ENCODE measurements around the gene ETV6.
A peak's percentile ranks its signal among the peaks of the same experiment; 100 is the strongest.

ETV6 gene

DNA sequence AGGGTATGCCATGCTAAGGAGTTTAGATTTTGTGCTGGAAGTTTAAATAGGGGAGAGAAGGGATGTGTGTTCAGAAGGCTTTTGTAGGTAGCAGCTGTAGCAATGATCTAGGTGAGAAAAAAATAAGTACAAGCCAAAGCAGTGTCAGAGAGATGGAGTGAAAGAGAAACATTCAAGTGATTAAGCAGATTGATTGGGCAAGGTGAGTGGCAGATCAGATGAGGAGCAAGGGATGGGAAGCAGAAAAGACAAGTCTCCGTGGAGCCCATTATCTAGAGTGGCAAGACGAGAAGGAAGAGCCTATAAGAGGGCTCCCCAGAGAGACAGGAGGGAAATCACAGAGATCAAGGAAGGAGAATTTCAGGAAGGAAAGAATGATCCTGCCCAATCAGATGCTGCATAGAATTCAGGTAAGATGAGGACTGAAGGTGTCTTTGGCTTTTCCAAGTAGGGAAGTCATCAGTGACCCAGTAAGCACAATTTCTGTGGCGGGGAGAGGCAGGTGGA is 133.5 kb downstream of the ETV6 start:
- no peak for DNase-seq

DNA sequence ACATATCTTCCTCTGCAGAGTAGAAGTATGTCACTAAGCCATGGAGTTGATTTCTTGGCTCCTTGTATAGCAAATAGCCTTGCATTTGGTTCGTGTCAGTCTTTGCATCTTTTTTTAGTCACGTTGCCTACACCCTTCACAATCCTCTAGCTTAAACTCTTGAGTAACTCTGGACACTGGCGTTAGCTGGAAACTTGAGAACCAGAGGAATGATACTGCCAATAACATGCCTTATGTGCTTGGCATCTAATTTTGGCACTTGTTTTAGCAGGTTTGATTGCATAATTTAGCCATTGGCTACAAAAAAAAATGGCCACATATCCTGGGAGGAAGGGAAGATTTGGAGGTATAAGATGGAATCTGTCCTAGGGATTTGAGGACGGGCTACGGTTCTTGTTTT is 136.2 kb downstream of the ETV6 start:
- no peak for DNase-seq

GRCh38 chr12:11786638-11787365 is 137.3 kb downstream of the ETV6 start:
- DNase-seq: peak in 1 of 2 experiments; percentile 13

- DNase-seq: no peak
Observed at GRCh38 chr12:11787437-11787836, 138.0 kb downstream of the ETV6 start.

GRCh38 chr12:11787933-11788849 is 138.7 kb downstream of the ETV6 start:
- DNase-seq: peak; percentile 31 to 64

DNA sequence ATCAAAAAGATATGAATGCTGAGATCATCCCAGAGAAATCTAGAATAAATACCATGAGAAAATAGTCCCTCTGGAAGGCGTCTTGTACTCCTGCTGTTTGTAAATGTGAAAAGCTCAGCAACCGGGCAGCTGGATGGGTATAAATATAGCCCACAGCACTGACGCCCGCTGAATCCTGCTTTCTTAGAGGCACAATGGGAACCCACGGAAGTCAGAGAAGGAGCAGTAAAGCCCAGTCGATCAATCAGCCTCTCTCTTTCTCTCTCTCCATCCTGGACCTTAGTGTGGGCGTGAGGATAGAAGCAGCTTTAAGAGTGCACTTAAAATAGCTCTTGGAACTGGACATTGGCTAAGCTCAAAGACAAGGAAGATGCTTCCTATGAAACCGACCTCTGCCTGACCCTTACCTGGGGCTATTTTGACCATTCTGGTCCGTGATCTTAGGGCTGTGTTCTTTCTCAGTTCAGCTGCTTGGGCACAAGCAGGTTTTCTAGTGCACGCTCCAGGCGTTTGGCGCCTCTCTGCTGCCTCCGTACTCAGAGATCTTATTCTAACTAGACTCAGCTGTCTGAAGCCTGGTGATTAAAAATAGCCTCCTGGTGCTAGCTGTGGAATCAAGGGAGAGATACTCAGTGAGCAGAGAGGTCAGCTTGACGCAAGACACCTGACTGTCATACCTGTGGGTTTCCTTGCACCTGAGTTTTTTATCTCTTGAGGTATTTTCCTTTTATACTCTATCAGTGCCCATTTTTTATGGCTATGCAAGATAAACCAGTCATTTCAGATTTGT is 144.6 kb downstream of the ETV6 start:
- DNase-seq: no peak

- no peak for DNase-seq
Observed at GRCh38 chr12:11794751-11795150, 145.3 kb downstream of the ETV6 start.

GRCh38 chr12:11795192-11795912 is 145.9 kb downstream of the ETV6 start:
- no peak for DNase-seq

- no peak for DNase-seq
Observed at GRCh38 chr12:11795913-11796459, 146.5 kb downstream of the ETV6 start.

- no peak for DNase-seq
Observed at GRCh38 chr12:11797317-11797913, 147.9 kb downstream of the ETV6 start.

- no peak for DNase-seq
Observed at GRCh38 chr12:11798006-11798708, 148.7 kb downstream of the ETV6 start.

DNA sequence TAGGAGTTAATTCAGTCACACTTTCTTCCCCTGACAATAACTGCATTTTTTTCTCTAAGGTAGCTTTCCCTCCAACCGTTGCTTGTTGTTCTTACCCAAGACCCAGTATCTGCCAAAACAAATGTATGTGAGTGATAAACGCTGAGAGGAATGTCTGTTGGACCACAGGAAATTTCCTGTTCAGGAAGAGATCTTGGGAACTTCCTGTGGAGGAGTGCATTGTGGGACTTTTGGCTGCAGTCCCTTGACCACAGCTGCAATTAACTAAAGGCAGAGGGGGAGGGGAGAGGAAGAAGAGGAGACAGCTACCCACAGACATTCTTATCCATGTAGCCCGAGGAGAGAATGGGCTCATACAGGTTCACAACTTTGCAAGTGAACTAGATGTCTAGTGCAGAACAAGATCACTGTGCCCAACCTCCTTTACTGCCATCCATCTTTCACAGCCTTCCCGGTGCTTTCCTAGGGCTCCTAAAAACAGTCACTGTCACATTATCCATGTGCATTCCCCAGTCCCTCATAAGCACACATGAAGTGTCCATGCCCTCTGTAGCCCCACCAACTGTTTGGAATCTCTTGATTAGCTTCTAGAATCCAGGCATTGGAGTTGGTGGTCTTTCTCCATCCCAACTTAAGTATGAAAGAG is 149.5 kb downstream of the ETV6 start:
- DNase-seq: no peak

DNA sequence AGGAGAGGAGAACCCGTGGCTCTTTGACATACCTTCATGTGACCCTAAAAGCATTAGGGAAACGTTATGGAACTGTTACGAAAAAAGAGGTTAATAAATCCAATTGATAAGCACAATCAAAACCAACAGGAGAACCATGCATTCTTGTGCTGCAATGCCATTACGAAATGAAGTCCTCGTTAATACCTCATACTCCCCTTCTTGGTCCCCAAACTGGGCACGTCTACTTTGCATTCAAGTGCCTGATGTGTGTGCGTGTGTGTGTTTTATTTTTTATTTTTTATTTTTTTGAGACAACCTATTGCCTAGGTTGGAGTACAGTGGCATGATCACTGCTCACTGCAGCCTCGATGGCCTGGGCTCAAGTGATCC is 150.0 kb downstream of the ETV6 start:
- DNase-seq: no peak

DNA sequence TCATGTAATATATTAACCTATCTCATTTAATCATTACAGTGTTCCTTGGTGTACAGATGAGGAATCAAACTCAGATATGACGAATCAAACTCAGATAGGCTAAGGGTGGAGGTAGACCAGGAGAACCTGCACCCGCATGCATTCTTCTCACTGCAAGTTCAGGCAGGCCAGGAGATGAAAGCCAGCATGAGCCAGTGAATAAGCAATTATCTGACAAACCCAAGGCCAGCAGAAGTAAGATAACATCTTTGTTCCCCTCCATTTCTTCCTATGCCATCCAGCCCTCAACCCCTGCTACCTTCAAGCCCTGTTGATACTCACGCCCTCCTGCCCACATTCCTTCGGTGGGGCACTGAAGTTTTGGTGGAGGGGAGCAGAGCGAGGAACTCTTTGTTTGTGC is 152.2 kb downstream of the ETV6 start:
- no peak for DNase-seq

GRCh38 chr12:11804130-11804529 is 154.7 kb downstream of the ETV6 start:
- DNase-seq: no peak

- no peak for DNase-seq
Observed at GRCh38 chr12:11805043-11805442, 155.6 kb downstream of the ETV6 start.

DNA sequence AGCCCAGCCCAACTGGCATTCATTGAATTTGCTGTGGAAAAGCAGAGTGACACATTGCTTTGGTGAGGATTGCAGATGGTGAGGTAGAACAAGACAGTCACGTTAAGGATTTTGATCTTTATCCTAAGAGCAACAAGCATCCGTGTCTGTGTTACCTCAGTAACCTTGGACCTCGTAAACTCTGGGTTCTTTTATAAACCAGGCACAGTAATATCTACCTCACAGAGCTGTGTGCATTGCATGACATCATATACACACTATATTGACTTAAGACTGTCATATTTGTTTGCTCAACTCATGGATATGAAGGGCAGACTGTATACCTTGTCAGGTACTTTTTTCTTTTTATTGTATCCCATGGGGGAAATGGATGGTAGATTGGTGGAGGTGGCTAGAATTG is 156.2 kb downstream of the ETV6 start:
- DNase-seq: no peak

DNA sequence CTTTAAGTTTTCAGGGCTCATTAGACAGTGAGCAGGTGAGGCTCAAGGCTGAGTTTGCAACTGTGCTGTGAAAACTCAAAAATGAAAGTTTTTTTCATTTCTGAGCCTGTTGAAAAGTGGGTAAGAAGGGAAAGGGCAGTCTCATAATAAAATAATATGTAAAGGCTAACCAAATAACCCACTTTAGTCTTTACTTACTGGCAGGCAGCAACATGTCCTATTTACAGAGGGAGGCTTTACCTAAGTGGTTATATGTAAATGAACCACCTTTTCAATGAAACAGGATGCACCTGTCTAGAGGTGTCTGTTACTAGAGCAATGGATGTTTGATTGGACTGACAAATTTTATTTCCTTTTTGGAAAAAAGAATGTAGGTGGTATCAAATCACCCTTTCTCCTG is 158.0 kb downstream of the ETV6 start:
- DNase-seq: no peak

DNA sequence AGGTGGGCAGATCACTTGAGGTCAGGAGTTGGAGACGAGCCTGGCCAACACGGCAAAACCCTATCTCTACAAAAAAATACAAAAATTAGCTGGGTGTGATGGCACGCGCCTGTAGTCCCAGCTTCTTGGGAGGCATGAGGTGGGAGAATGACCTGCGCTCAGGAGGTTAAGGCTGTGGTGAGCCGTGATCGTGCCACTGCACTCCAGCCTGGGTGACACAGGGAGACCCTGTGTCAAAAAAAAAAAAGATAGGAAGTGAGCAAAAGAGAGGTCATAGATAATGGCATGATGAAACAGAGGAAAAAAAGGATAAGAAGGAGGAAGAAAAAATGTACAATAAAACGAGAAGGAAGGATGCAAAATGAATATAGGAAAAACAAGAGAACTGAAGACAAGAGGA is 159.5 kb downstream of the ETV6 start:
- DNase-seq: no peak

GRCh38 chr12:11810206-11810545 is 160.7 kb downstream of the ETV6 start:
- no peak for DNase-seq

DNA sequence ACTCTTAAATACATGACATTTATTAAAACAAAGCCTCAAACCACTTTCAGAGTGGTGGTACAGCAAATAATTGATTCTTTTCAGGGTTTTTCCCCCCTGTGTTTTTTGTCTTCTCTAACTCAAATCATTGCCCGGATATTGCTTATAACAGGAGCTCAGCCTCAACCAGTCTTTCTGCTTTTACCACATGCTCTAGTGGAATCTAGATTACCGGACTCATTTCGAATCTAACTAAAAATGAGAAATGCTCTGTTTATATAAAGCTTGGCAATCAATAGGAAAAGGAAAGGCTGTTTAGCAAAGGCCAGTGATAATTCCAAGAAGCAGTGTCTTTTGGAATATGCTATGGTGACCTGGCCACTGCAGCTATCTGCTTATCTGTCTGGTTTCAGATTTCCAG is 161.5 kb downstream of the ETV6 start:
- DNase-seq: no peak
